Loucy (cell line): ENCODE data around the gene SRPX2.

ENCODE experiments used
- H2AFZ ChIP-seq: fragments of 200-600 bp; sonication (generic); 2 replicates; pipeline ENCODE4 v1.6.0; 2016; ENCODE audit warnings: antibody characterized with exemption, mild to moderate bottlenecking, low read length, moderate library complexity
- H3F3A ChIP-seq: fragments of 200-600 bp; 2 replicates; pipeline ENCODE4 v1.6.0; 2016; ENCODE audit warnings: antibody characterized with exemption, low read depth, mild to moderate bottlenecking
- H3K27me3 ChIP-seq: fragments of 200-600 bp; sonication (generic); 2 replicates; pipeline ENCODE4 v1.6.1; 2014; ENCODE audit warnings: low read length, mild to moderate bottlenecking; ENCODE audit not compliant: insufficient read depth, poor library complexity, severe bottlenecking
- H3K36me3 ChIP-seq: fragments of 200-600 bp; sonication (generic); 2 replicates; pipeline ENCODE4 v1.6.1; 2016; ENCODE audit warnings: low read length; ENCODE audit not compliant: insufficient read depth
- H3K4me1 ChIP-seq: fragments of 200-600 bp; sonication (generic); 2 replicates; pipeline ENCODE4 v1.5.1; 2014; ENCODE audit warnings: low read length, mild to moderate bottlenecking; ENCODE audit not compliant: insufficient read depth, poor library complexity, severe bottlenecking
- H3K4me2 ChIP-seq: fragments of 200-600 bp; sonication (generic); 2 replicates; pipeline ENCODE4 v1.6.0; 2014; ENCODE audit warnings: antibody characterized with exemption, low read length, low read depth, mild to moderate bottlenecking; ENCODE audit not compliant: poor library complexity, severe bottlenecking
- H3K4me3 ChIP-seq: fragments of 200-600 bp; sonication (generic); 2 replicates; pipeline ENCODE4 v1.5.1; 2014; ENCODE audit warnings: low read length, mild to moderate bottlenecking, mixed read lengths; ENCODE audit not compliant: poor library complexity, severe bottlenecking
- H3K79me2 ChIP-seq: fragments of 200-600 bp; sonication (generic); 2 replicates; pipeline ENCODE4 v1.6.1; 2014; ENCODE audit warnings: low read length; ENCODE audit not compliant: insufficient read depth
- H3K9ac ChIP-seq: fragments of 200-600 bp; sonication (generic); 2 replicates; pipeline ENCODE4 v1.6.0; 2014; ENCODE audit warnings: mild to moderate bottlenecking, low read depth, low read length, moderate library complexity; ENCODE audit not compliant: poor library complexity, severe bottlenecking
- H3K9me2 ChIP-seq: fragments of 200-600 bp; sonication (generic); replicated peaks from 2 replicates; pipeline ENCODE4 v1.6.1; 2016; ENCODE audit warnings: low read depth, low read length, mixed read lengths
- H3K9me3 ChIP-seq: fragments of 200-600 bp; sonication (generic); 2 replicates; pipeline ENCODE4 v1.6.1; 2014; ENCODE audit warnings: mild to moderate bottlenecking, antibody characterized with exemption, low read length, low read depth; ENCODE audit not compliant: insufficient read depth
- H4K20me1 ChIP-seq: fragments of 200-600 bp; sonication (generic); 2 replicates; pipeline ENCODE4 v1.6.0; 2014; ENCODE audit warnings: antibody characterized with exemption, low read length, mild to moderate bottlenecking; ENCODE audit not compliant: insufficient read depth, poor library complexity, severe bottlenecking
- EZH2phosphoT487 ChIP-seq: fragments of 200-600 bp; IDR thresholded peaks from 2 replicates; pipeline ENCODE4 v1.6.1; 2018; ENCODE audit warnings: antibody characterized with exemption, mild to moderate bottlenecking, moderate library complexity, borderline replicate concordance
- TF ChIP-seq, protein P1 (sequence below): fragments of 200-600 bp; sonication (generic); conservative IDR thresholded peaks from 2 replicates; pipeline ENCODE4 v1.5.1; 2014; ENCODE audit warnings: mild to moderate bottlenecking, antibody characterized with exemption, low read length

Gene SRPX2

GRCh38 chrX:100662796-100663195 is 18.8 kb downstream of the SRPX2 start:
- H3K9me2 ChIP-seq: no peaks in the 10 kb centered on the region
- H3K79me2 ChIP-seq: no peaks in the 10 kb centered on the region
- H4K20me1 ChIP-seq: no peaks in the 10 kb centered on the region
- H2AFZ ChIP-seq: no peak overlapping the region
- no peaks in the 10 kb centered on the region for H3K36me3 ChIP-seq
- H3K4me1 ChIP-seq: no peaks in the 10 kb centered on the region
- H3K9me3 ChIP-seq: no peaks in the 10 kb centered on the region
- TF ChIP-seq EZH2phosphoT487: no peak
- TF ChIP-seq, protein P1, sequence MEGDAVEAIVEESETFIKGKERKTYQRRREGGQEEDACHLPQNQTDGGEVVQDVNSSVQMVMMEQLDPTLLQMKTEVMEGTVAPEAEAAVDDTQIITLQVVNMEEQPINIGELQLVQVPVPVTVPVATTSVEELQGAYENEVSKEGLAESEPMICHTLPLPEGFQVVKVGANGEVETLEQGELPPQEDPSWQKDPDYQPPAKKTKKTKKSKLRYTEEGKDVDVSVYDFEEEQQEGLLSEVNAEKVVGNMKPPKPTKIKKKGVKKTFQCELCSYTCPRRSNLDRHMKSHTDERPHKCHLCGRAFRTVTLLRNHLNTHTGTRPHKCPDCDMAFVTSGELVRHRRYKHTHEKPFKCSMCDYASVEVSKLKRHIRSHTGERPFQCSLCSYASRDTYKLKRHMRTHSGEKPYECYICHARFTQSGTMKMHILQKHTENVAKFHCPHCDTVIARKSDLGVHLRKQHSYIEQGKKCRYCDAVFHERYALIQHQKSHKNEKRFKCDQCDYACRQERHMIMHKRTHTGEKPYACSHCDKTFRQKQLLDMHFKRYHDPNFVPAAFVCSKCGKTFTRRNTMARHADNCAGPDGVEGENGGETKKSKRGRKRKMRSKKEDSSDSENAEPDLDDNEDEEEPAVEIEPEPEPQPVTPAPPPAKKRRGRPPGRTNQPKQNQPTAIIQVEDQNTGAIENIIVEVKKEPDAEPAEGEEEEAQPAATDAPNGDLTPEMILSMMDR: no peak
- no peak overlapping the region for H3K4me2 ChIP-seq
- H3K9ac ChIP-seq: no peak overlapping the region
- H3K4me3 ChIP-seq: no peak overlapping the region
- H3F3A ChIP-seq: no peaks in the 10 kb centered on the region
- no peaks in the 10 kb centered on the region for H3K27me3 ChIP-seq

DNA sequence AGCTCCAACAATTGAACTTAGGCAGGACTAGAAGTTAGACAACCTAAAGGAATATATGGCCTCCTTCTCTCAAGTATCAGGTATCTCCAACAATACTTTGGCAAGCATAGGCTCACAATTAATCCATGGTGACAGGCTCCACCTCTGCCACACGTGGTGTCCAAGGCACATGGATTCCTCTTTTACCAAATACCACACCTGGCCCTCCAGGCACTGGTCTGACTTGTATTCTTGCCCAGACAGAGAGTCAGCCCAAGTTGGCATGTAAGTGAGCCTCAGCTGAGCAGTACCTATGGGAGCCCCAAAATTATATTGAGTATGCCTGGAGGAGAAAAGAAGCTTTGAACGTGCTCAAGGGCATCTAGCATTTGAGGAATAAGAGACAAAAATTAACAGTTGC is 19.6 kb downstream of the SRPX2 start:
- H3K79me2 ChIP-seq: no peaks in the 10 kb centered on the region
- no peak overlapping the region for H2AFZ ChIP-seq
- TF ChIP-seq EZH2phosphoT487: no peak
- TF ChIP-seq, protein P1: no peak
- no peak overlapping the region for H3K9ac ChIP-seq
- H3K4me1 ChIP-seq: no peaks in the 10 kb centered on the region
- H3K9me2 ChIP-seq: no peaks in the 10 kb centered on the region
- no peak overlapping the region for H3K4me3 ChIP-seq
- no peaks in the 10 kb centered on the region for H3K36me3 ChIP-seq
- no peak overlapping the region for H3K4me2 ChIP-seq
- H4K20me1 ChIP-seq: no peaks in the 10 kb centered on the region
- H3K27me3 ChIP-seq: no peaks in the 10 kb centered on the region
- H3F3A ChIP-seq: no peaks in the 10 kb centered on the region
- H3K9me3 ChIP-seq: no peaks in the 10 kb centered on the region

DNA sequence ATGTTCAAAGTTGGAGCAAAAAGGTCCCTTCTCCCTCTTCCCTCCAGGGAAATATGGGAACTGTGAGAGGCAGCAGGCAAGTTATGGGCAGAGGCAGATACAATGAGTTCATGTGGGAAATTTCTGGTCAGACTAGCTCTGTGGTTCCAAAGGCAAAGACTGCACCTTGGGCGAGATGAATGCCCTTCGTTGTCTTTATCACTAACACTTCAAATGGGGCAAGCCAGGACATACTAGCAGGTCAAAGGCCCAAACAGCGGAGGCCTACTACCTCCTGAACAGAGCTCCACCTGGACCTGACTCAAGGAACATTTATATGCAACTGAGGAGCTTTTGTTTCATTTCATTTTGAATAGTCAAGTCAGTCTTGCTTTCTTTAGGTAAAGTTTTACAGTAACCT is 29.0 kb downstream of the SRPX2 start:
- Histone ChIP-seq H3K4me1 (peaks cover 4% of the 10 kb centered on the region), H4K20me1 (no peaks in the 10 kb centered on the region), H3K4me2 (no peak overlapping the region), H3K36me3 (no peaks in the 10 kb centered on the region), H3K9ac (no peak overlapping the region), H3K27me3 (no peaks in the 10 kb centered on the region), H3K9me2 (no peaks in the 10 kb centered on the region), H3K9me3 (no peaks in the 10 kb centered on the region), H3K79me2 (no peaks in the 10 kb centered on the region), H3F3A (no peaks in the 10 kb centered on the region), H2AFZ (no peak overlapping the region), H3K4me3 (no peak overlapping the region)
- TF ChIP-seq, protein P1: no peak
- TF ChIP-seq EZH2phosphoT487: no peak
